ENCODE data around the gene PIR. TPM values are rescaled to one million over a fixed set of nuclear protein-coding genes. Genes with fewer than 3 reads are reported as not detected.

PIR gene
- total and polyA plus RNA-seq, 2 experiments from 2014 or later: 4.5 to 5.3 TPM

DNA sequence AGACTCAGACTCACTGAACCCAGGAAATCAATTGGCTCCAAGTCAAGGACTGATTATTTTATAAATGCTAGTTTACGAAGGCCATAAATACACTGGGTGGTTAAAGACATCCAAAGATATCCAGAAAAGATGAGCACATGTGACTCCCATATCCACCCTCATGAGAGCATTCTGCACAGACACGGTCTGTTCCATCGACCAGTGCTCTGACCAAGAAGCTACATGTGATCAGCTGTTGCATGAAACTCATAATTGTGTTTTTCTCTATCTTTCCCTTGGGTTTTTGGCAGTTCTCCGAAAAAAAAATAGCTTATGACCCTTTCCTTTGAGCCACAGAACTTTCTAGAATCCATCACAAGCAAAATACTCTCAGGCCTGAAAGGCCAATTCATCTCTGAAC is 2.7 kb upstream of the PIR start:
- Histone ChIP-seq H3K27me3 (no peaks in the 10 kb centered on the region), H3K36me3 (no peaks in the 10 kb centered on the region), H3K9me3 (ENCODE audit: low read depth) (no peaks in the 10 kb centered on the region), H3K27ac (no peak overlapping the region), H3K4me1 (ENCODE audit: low read depth) (peaks cover 2% of the 10 kb centered on the region), H3K4me3 (no peak overlapping the region)
- DNase-seq (ENCODE audit: low read depth in 1 of 2, low spot score in 1 of 2): no peak
- TF ChIP-seq, protein P1, sequence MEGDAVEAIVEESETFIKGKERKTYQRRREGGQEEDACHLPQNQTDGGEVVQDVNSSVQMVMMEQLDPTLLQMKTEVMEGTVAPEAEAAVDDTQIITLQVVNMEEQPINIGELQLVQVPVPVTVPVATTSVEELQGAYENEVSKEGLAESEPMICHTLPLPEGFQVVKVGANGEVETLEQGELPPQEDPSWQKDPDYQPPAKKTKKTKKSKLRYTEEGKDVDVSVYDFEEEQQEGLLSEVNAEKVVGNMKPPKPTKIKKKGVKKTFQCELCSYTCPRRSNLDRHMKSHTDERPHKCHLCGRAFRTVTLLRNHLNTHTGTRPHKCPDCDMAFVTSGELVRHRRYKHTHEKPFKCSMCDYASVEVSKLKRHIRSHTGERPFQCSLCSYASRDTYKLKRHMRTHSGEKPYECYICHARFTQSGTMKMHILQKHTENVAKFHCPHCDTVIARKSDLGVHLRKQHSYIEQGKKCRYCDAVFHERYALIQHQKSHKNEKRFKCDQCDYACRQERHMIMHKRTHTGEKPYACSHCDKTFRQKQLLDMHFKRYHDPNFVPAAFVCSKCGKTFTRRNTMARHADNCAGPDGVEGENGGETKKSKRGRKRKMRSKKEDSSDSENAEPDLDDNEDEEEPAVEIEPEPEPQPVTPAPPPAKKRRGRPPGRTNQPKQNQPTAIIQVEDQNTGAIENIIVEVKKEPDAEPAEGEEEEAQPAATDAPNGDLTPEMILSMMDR (IDR thresholded peaks at IDR 0.05; ENCODE audit: low read depth, low read length): no peak

DNA sequence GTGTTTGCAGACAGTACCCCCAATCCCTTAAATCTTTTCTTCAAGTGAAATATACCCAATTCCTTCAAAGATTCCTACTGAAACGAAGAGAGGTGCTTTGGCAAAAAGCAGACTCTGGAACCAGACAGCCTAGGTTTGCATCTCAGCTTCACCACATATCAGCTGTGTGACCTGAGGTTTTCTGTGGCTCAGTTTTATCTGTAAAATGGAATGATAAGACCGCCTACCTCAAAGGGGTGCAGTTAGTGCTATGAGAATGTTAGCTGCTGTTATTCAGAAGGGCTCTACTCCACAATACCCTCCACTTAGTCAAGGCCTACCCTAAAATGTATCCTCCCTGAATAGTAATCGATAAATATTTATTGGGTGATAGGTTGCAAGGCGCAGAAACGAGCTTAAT is 664 bp downstream of the PIR start:
- Histone ChIP-seq H3K36me3 (no peaks in the 10 kb centered on the region), H3K27ac (no peak overlapping the region), H3K4me3 (peak overlapping the region; percentile 39), H3K27me3 (no peaks in the 10 kb centered on the region), H3K9me3 (ENCODE audit: low read depth) (no peaks in the 10 kb centered on the region), H3K4me1 (ENCODE audit: low read depth) (no peaks in the 10 kb centered on the region)
- no peak for DNase-seq (ENCODE audit: low read depth in 1 of 2, low spot score in 1 of 2)
- TF ChIP-seq, protein P1 (IDR thresholded peaks at IDR 0.05; ENCODE audit: low read depth, low read length): no peak

DNA sequence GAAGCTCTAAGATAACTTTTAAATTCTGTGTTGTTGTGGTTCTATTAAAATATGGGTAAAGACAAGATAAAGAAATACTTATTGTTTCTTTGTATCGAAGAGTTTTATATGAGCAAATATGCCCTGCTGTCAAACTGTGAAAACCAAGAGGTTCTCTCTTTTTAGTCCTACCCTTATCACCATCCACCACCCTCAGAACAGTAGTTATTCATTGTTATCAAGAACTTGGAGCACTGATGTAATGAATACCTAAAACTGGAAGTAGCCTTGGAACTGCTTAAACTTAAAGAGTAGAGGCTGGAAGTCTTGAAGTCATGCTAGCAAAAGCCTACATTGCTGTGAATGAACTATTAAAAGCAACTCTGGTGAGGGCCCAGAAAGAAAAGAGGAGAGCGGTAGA is 9.2 kb downstream of the PIR start:
- DNase-seq (ENCODE audit: low read depth in 1 of 2, low spot score in 1 of 2): no peak
- H3K4me3 ChIP-seq: no peak overlapping the region
- H3K9me3 ChIP-seq (ENCODE audit: low read depth): no peaks in the 10 kb centered on the region
- no peaks in the 10 kb centered on the region for H3K4me1 ChIP-seq (ENCODE audit: low read depth)
- TF ChIP-seq, protein P1 (IDR thresholded peaks at IDR 0.05; ENCODE audit: low read depth, low read length): no peak
- no peaks in the 10 kb centered on the region for H3K27me3 ChIP-seq
- no peak overlapping the region for H3K27ac ChIP-seq
- H3K36me3 ChIP-seq: no peaks in the 10 kb centered on the region

DNA sequence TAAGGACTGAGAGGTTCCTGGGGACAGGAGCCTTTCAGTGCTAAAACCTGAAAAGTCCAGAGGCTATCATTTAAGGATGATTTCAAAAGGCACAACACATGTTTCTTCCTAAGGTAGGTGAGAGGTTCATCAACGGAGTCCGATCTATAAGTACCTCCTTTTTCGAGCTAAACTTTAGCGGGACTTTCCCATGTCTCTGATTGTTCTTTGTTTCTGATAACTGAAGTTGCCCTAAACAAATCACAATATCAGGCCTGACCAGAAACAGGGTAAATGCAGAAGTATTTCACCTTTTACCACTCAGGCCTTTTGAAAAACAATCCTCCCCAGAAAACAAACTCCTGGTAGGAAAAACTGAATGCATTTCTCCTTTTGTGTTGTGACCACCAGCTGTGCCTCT is 17.6 kb downstream of the PIR start:
- Histone ChIP-seq H3K4me1 (ENCODE audit: low read depth) (peaks cover 6% of the 10 kb centered on the region), H3K4me3 (no peak overlapping the region), H3K9me3 (ENCODE audit: low read depth) (no peaks in the 10 kb centered on the region), H3K36me3 (no peaks in the 10 kb centered on the region), H3K27ac (no peak overlapping the region), H3K27me3 (no peaks in the 10 kb centered on the region)
- DNase-seq (ENCODE audit: low read depth in 1 of 2, low spot score in 1 of 2): no peak
- TF ChIP-seq, protein P1 (IDR thresholded peaks at IDR 0.05; ENCODE audit: low read depth, low read length): no peak

DNA sequence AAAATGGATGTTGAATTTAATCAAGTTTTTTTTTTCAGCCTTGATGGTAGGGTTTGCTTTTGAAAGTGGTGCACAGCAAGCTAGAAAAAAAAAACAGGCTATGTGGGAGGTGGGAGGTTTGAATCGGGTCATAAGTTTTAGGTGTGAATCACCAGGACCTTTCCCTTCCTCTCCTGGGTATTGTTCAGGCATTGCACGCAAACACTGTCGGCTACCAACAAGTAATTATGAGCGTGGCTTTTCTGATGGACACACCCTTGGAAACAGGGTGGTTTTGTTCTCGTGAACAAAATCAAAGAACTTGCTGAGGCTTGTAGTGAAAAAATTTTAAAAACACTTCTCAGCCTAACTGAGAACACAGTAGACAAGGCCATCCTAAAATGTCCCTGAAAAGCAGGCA is 18.1 kb downstream of the PIR start:
- Histone ChIP-seq H3K27me3 (no peaks in the 10 kb centered on the region), H3K4me3 (no peak overlapping the region), H3K4me1 (ENCODE audit: low read depth) (peaks cover 6% of the 10 kb centered on the region), H3K27ac (no peak overlapping the region), H3K36me3 (no peaks in the 10 kb centered on the region), H3K9me3 (ENCODE audit: low read depth) (no peaks in the 10 kb centered on the region)
- TF ChIP-seq, protein P1 (IDR thresholded peaks at IDR 0.05; ENCODE audit: low read depth, low read length): no peak
- DNase-seq (ENCODE audit: low read depth in 1 of 2, low spot score in 1 of 2): peak in 1 of 2 donors; percentile 20

DNA sequence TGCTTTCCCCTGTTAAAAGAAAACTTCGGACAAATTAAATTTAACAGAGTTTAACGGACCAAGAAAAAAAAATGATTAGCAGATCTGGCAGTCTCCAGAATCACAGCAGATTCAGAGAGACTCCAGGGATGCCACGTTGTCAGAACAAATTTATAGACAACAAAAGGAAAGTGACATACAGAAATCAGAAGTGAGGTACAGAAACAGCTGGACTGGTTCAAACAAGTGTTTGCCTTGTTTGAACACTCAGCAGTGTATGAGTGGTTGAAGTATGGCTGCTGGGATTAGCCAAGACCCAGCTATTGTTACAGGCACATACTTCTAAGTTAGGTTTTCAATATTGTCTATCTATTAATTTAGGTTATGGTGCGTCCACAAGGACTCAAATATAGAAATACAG is 19.1 kb downstream of the PIR start:
- TF ChIP-seq, protein P1 (IDR thresholded peaks at IDR 0.05; ENCODE audit: low read depth, low read length): no peak
- H3K4me1 ChIP-seq (ENCODE audit: low read depth): peaks cover 6% of the 10 kb centered on the region

More for the DNA sequence above, 19.1 kb downstream of the PIR start:
- DNase-seq (ENCODE audit: low read depth in 1 of 2, low spot score in 1 of 2): no peak
- Histone ChIP-seq H3K36me3 (no peaks in the 10 kb centered on the region), H3K4me3 (no peak overlapping the region), H3K27me3 (no peaks in the 10 kb centered on the region), H3K9me3 (ENCODE audit: low read depth) (no peaks in the 10 kb centered on the region), H3K27ac (no peak overlapping the region)
